IMR-90 (cell line): ENCODE data around the gene UMODL1. TPM values are rescaled to one million over a fixed set of nuclear protein-coding genes. Genes with fewer than 3 reads are reported as not detected.

ENCODE experiments used
- ATAC-seq: fragments of 200-7000 bp; cut with Tn5 transposase; 2 replicates; pipeline ENCODE4 v1.9.1; 2020; ENCODE audit warnings: low read depth, mild to moderate bottlenecking, moderate library complexity
- BruUV-seq: library from RNA; stranded (reverse); fragments of 400-500 nt; replicated peaks from 2 replicates; lab custom pipeline; 2021; lab: Mats Ljungman, UMichigan
- CTCF ChIA-PET: fragments of 300-600 bp; formaldehyde crosslinking; extraction: SDS; loops from one replicate; lab custom pipeline; 2021; ENCODE audit warnings: antibody characterized with exemption; lab: Yijun Ruan, JAX
- POLR2A ChIA-PET: fragments of 300-600 bp; sonication (Branson Sonifier 250); formaldehyde crosslinking; loops from one replicate; lab custom pipeline; 2022; ENCODE audit warnings: antibody characterized with exemption; ENCODE audit not compliant: unreplicated experiment; lab: Charles Lee
- DNase-seq: peaks from one replicate; pipeline ENCODE4 v3.0.0; 2013
- H2AFZ ChIP-seq: replicated peaks from 2 replicates; pipeline ENCODE3; 2013; ENCODE audit warnings: low read length, mild to moderate bottlenecking; ENCODE audit not compliant: poor library complexity
- H2AK5ac ChIP-seq: 2 replicates; pipeline ENCODE4 v1.6.1; 2013; ENCODE audit warnings: low read depth, low read length, inconsistent platforms
- H2AK9ac ChIP-seq: replicated peaks from 2 replicates; pipeline ENCODE3; 2013; ENCODE audit warnings: mild to moderate bottlenecking, low read depth, low read length, moderate library complexity; ENCODE audit not compliant: poor library complexity
- H2BK120ac ChIP-seq: 2 replicates; pipeline ENCODE4 v1.6.1; 2013; ENCODE audit warnings: low read depth, low read length, inconsistent platforms
- H2BK15ac ChIP-seq: 3 replicates; pipeline ENCODE4 v1.6.1; 2013; ENCODE audit warnings: low read depth, low read length, inconsistent platforms
- H2BK20ac ChIP-seq: 2 replicates; pipeline ENCODE4 v1.6.1; 2013; ENCODE audit warnings: low read depth, mild to moderate bottlenecking, inconsistent platforms, low read length, moderate library complexity
- H2BK5ac ChIP-seq: 2 replicates; pipeline ENCODE4 v1.6.1; 2013; ENCODE audit warnings: mild to moderate bottlenecking, low read depth, low read length, inconsistent platforms; ENCODE audit not compliant: poor library complexity, severe bottlenecking
- H3K14ac ChIP-seq: replicated peaks from 2 replicates; pipeline ENCODE4 v1.6.1; 2013; ENCODE audit warnings: low read depth, low read length, inconsistent platforms
- H3K18ac ChIP-seq: 2 replicates; pipeline ENCODE4 v1.6.1; 2013; ENCODE audit warnings: low read depth, low read length, control low read depth
- H3K23ac ChIP-seq: 2 replicates; pipeline ENCODE4 v1.6.1; 2013; ENCODE audit warnings: low read depth, low read length, inconsistent platforms
- H3K27ac ChIP-seq: 2 replicates; pipeline ENCODE4 v1.5.1; 2013; ENCODE audit warnings: mild to moderate bottlenecking, control low read depth, low read length; ENCODE audit not compliant: insufficient read depth
- H3K27me3 ChIP-seq: 2 replicates; pipeline ENCODE4 v1.6.1; 2013; ENCODE audit warnings: low read length; ENCODE audit not compliant: control insufficient read depth, insufficient read depth
- H3K36me3 ChIP-seq: 2 replicates; pipeline ENCODE4 v1.6.1; 2013; ENCODE audit warnings: low read length, mixed read lengths; ENCODE audit not compliant: control insufficient read depth, insufficient read depth
- H3K4ac ChIP-seq: 2 replicates; pipeline ENCODE4 v1.6.1; 2013; ENCODE audit warnings: low read depth, low read length, inconsistent platforms
- H3K4me1 ChIP-seq: 2 replicates; pipeline ENCODE4 v1.6.1; 2013; ENCODE audit warnings: low read length, mixed read lengths; ENCODE audit not compliant: control insufficient read depth, insufficient read depth
- H3K4me2 ChIP-seq: 2 replicates; pipeline ENCODE4 v1.6.1; 2013; ENCODE audit warnings: low read depth, mild to moderate bottlenecking, control low read depth, low read length, moderate library complexity
- H3K4me3 ChIP-seq: 2 replicates; pipeline ENCODE4 v1.5.1; 2013; ENCODE audit warnings: low read depth, mild to moderate bottlenecking, control low read depth, low read length, moderate library complexity; ENCODE audit not compliant: insufficient read depth
- H3K56ac ChIP-seq: 2 replicates; pipeline ENCODE4 v1.6.1; 2013; ENCODE audit warnings: low read length, inconsistent platforms; ENCODE audit not compliant: insufficient read depth; ENCODE audit errors: extremely low read depth
- H3K79me1 ChIP-seq, 2 experiments: 2 replicates each; pipeline ENCODE4 v1.6.1; 2013; ENCODE audit warnings: low read length in 2 of 2, inconsistent platforms in 1 of 2, low read depth in 1 of 2
- H3K9ac ChIP-seq: 2 replicates; pipeline ENCODE4 v1.6.1; 2013; ENCODE audit warnings: low read depth, low read length, control low read depth
- H3K9me1 ChIP-seq: 2 replicates; pipeline ENCODE4 v1.6.1; 2013; ENCODE audit warnings: low read length, inconsistent platforms; ENCODE audit not compliant: insufficient read depth
- H3K9me3 ChIP-seq: 2 replicates; pipeline ENCODE4 v1.6.1; 2013; ENCODE audit warnings: low read length; ENCODE audit not compliant: control insufficient read depth, insufficient read depth
- H4K20me1 ChIP-seq: 2 replicates; pipeline ENCODE4 v1.6.1; 2013; ENCODE audit warnings: low read length, inconsistent platforms; ENCODE audit not compliant: insufficient read depth
- H4K5ac ChIP-seq: 2 replicates; pipeline ENCODE4 v1.6.1; 2013; ENCODE audit warnings: mild to moderate bottlenecking, low read depth, low read length, control low read depth
- H4K8ac ChIP-seq, 2 experiments: 2 replicates each; pipeline ENCODE4 v1.6.1; 2013; ENCODE audit warnings: low read depth in 2 of 2, low read length in 2 of 2, control low read depth in 1 of 2, inconsistent platforms in 1 of 2
- H4K91ac ChIP-seq: 2 replicates; pipeline ENCODE4 v1.6.1; 2013; ENCODE audit warnings: low read depth, low read length, inconsistent platforms; ENCODE audit not compliant: insufficient read depth
- BHLHE40 ChIP-seq: fragments of 150-350 bp; IDR thresholded peaks from 2 replicates; pipeline ENCODE4 v1.6.1; 2016; ENCODE audit warnings: mild to moderate bottlenecking, low read depth, low read length
- CEBPB ChIP-seq: IDR thresholded peaks from 2 replicates; pipeline ENCODE4 v1.6.1; 2012; ENCODE audit warnings: low read depth, low read length, improper control_type of control experiment
- CHD1 ChIP-seq: IDR thresholded peaks from 2 replicates; pipeline ENCODE4 v1.6.1; 2012; ENCODE audit warnings: low read depth, low read length, improper control_type of control experiment
- FOS ChIP-seq: fragments of 150-350 bp; IDR thresholded peaks from 2 replicates; pipeline ENCODE4 v1.6.1; 2016; ENCODE audit warnings: low read depth, low read length
- MAZ ChIP-seq: IDR thresholded peaks from 2 replicates; pipeline ENCODE4 v1.6.1; 2012; ENCODE audit warnings: low read depth, mild to moderate bottlenecking, low read length, improper control_type of control experiment, moderate library complexity, borderline replicate concordance
- NFE2L2 ChIP-seq: fragments of 150-350 bp; IDR thresholded peaks from 2 replicates; pipeline ENCODE4 v1.6.1; 2016; ENCODE audit warnings: low read depth, mild to moderate bottlenecking, low read length
- POLR2A ChIP-seq: IDR thresholded peaks from 2 replicates; pipeline ENCODE4 v1.6.1; 2012; ENCODE audit warnings: mild to moderate bottlenecking, low read depth, low read length
- RAD21 ChIP-seq: IDR thresholded peaks from 2 replicates; pipeline ENCODE4 v1.6.1; 2012; ENCODE audit warnings: low read length, improper control_type of control experiment
- RCOR1 ChIP-seq: IDR thresholded peaks from 2 replicates; pipeline ENCODE4 v1.6.1; 2012; ENCODE audit warnings: mild to moderate bottlenecking, low read length, improper control_type of control experiment; ENCODE audit not compliant: insufficient replicate concordance
- RFX5 ChIP-seq: IDR thresholded peaks from 2 replicates; pipeline ENCODE4 v1.8.0; 2012; ENCODE audit warnings: low read depth, mild to moderate bottlenecking, low read length, moderate library complexity
- SMC3 ChIP-seq: fragments of 150-350 bp; IDR thresholded peaks from 2 replicates; pipeline ENCODE4 v1.6.1; 2016; ENCODE audit warnings: low read depth, mild to moderate bottlenecking, antibody characterized with exemption, low read length, moderate library complexity
- WGBS, 2 experiments: methylation state at CpG; one replicate each; pipeline versions ENCODE4 v1.1.5 to v1.1.7; 2013; ENCODE audit warnings: missing lambda C conversion rate in 2 of 2; ENCODE audit not compliant: insufficient read length in 1 of 2; ENCODE audit errors: extremely low coverage in 2 of 2; 5-methylcytosine and 5-hydroxymethylcytosine counted together
- dilution Hi-C: fragments of 300-500 bp; cut with HindIII; formaldehyde crosslinking; loops from one replicate; pipeline ENCODE4 v1.14.3; 2018; ENCODE audit warnings: low sequenced_read_pairs; ENCODE audit not compliant: unreplicated experiment
- in situ Hi-C: fragments of 300-500 bp; cut with MboI; formaldehyde crosslinking; loops from 3 replicates; pipeline ENCODE4 v1.14.3; 2019; ENCODE audit warnings: low sequenced_read_pairs, inconsistent platforms, mixed read lengths
- intact Hi-C: fragments of 100-400 bp; cut with micrococcal nuclease; formaldehyde crosslinking; loops from 2 replicates; pipeline ENCODE4 v1.10.0; 2022
- polyA plus RNA-seq, 3 experiments: library from polyadenylated mRNA; depleted of rRNA; stranded (reverse); fragments of >200 nt; gene quantifications; 2 replicates each; pipeline ENCODE4 v1.2.3, GENCODE V29; 2012; ENCODE audit warnings: low replicate concordance in 1 of 3
- total RNA-seq: library from RNA; depleted of rRNA; stranded (reverse); fragments of >200 nt; gene quantifications from 2 replicates; pipeline ENCODE4 v1.2.3, GENCODE V29; 2012
- TF ChIP-seq, protein P1 (sequence below): conservative IDR thresholded peaks from 2 replicates; pipeline ENCODE4 v1.5.1; 2012; ENCODE audit warnings: mild to moderate bottlenecking, low read depth, low read length, improper control_type of control experiment

Gene UMODL1
- total and polyA plus RNA-seq, 2 of the 4 experiments (the other 2 are of a cell fraction): 0.02 TPM; not detected in 1

- H3K4ac ChIP-seq: no peak overlapping the region
- no peak overlapping the region for H2AK5ac ChIP-seq
- no peaks in the 10 kb centered on the region for H3K79me1 ChIP-seq
- no peak overlapping the region for H3K56ac ChIP-seq
- H4K8ac ChIP-seq: no peak overlapping the region
- H3K18ac ChIP-seq: no peak overlapping the region
- H3K27ac ChIP-seq: no peak overlapping the region
- no peak overlapping the region for H2AK9ac ChIP-seq
- no peak overlapping the region for H2BK15ac ChIP-seq
- H3K9me1 ChIP-seq: no peaks in the 10 kb centered on the region
- in situ Hi-C loops: no loop called here
- H3K9ac ChIP-seq: no peak overlapping the region
- no peaks in the 10 kb centered on the region for H3K4me1 ChIP-seq
- H4K91ac ChIP-seq: no peak overlapping the region
- dilution Hi-C loops: no loop called here
- no peaks in the 10 kb centered on the region for H3K36me3 ChIP-seq
- intact Hi-C loops: no loop called here
- H3K27me3 ChIP-seq: peaks cover 19% of the 10 kb centered on the region
- 20% methylated on average over 1 of the region's 6 CpGs; no CpG with 5 or more reads in 1 of the 2 experiments for WGBS, 2 experiments
- H2BK120ac ChIP-seq: no peak overlapping the region
- ATAC-seq: no peak
- no peak for DNase-seq
- no peaks in the 10 kb centered on the region for H4K20me1 ChIP-seq
- no peak overlapping the region for H3K4me2 ChIP-seq
- no peak overlapping the region for H2BK5ac ChIP-seq
- BruUV-seq: no TSS peak
- no peak overlapping the region for H3K14ac ChIP-seq
- no peak overlapping the region for H2BK20ac ChIP-seq
- no peak overlapping the region for H2AFZ ChIP-seq
- TF ChIP-seq POLR2A (no peak), BHLHE40 (no peak), MAZ (no peak), RAD21 (no peak), NFE2L2 (no peak), RCOR1 (no peak), CEBPB (no peak), CHD1 (no peak), FOS (no peak), RFX5 (no peak), SMC3 (no peak)
- TF ChIP-seq, protein P1, sequence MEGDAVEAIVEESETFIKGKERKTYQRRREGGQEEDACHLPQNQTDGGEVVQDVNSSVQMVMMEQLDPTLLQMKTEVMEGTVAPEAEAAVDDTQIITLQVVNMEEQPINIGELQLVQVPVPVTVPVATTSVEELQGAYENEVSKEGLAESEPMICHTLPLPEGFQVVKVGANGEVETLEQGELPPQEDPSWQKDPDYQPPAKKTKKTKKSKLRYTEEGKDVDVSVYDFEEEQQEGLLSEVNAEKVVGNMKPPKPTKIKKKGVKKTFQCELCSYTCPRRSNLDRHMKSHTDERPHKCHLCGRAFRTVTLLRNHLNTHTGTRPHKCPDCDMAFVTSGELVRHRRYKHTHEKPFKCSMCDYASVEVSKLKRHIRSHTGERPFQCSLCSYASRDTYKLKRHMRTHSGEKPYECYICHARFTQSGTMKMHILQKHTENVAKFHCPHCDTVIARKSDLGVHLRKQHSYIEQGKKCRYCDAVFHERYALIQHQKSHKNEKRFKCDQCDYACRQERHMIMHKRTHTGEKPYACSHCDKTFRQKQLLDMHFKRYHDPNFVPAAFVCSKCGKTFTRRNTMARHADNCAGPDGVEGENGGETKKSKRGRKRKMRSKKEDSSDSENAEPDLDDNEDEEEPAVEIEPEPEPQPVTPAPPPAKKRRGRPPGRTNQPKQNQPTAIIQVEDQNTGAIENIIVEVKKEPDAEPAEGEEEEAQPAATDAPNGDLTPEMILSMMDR: no peak
- H3K4me3 ChIP-seq: no peak overlapping the region
- no peak overlapping the region for H4K5ac ChIP-seq
- no peaks in the 10 kb centered on the region; the same call in 1 of the 2 replicates for H3K9me3 ChIP-seq
- no peak overlapping the region for H3K23ac ChIP-seq
- ChIA-PET POLR2A (no interaction called here), CTCF (interaction anchor here (0.6 kb wide), 1 partner anchor 192 kb away, joined by 3 read pairs; no protein-coding TSS in a partner anchor)
Measured at GRCh38 chr21:42175110-42175710, 104.1 kb downstream of the UMODL1 start.
